ENCODE measurements around the gene GABRP. TPM values are rescaled to one million over a fixed set of nuclear protein-coding genes. Genes with fewer than 3 reads are reported as not detected.

The GABRP gene
- total RNA-seq, 2 donors from 2014 or later = 4.8 to 5.5 TPM

- Histone ChIP-seq H3K27me3 (replicated peaks; ENCODE audit: insufficient read depth) (no peaks in the 10 kb centered on the region), H3K27ac (no peak overlapping the region), H3K9me3 (no peaks in the 10 kb centered on the region), H3K36me3 (no peaks in the 10 kb centered on the region), H3K4me1 (replicated peaks) (no peaks in the 10 kb centered on the region), H3K4me3 (no peak overlapping the region)
- no peak for DNase-seq (ENCODE audit: low spot score)
- intact Hi-C loops (cut with DNase I) = no loop called here
- TF ChIP-seq CTCF (IDR thresholded peaks at IDR 0.05) = no peak
- TF ChIP-seq POLR2AphosphoS5 (IDR thresholded peaks at IDR 0.05) = no peak
- no peak for TF ChIP-seq POLR2A (IDR thresholded peaks at IDR 0.05)
- WGBS = 62% methylated on average over 5 of the region's 5 CpGs
Observed at GRCh38 chr5:170848033-170848432, 64.5 kb downstream of the GABRP start.

GRCh38 chr5:170849374-170849773 lies 65.8 kb downstream of the GABRP start:
- H3K4me1 ChIP-seq (replicated peaks) = no peaks in the 10 kb centered on the region
- DNase-seq (ENCODE audit: low spot score) = no peak
- H3K9me3 ChIP-seq = no peaks in the 10 kb centered on the region
- H3K27ac ChIP-seq = no peak overlapping the region
- H3K27me3 ChIP-seq (replicated peaks; ENCODE audit: insufficient read depth) = no peaks in the 10 kb centered on the region
- intact Hi-C loops (cut with DNase I) = no loop called here
- TF ChIP-seq POLR2AphosphoS5 (IDR thresholded peaks at IDR 0.05) (no peak), POLR2A (IDR thresholded peaks at IDR 0.05) (no peak), CTCF (IDR thresholded peaks at IDR 0.05) (no peak)
- 78% methylated on average over 2 of the region's 2 CpGs for WGBS
- H3K4me3 ChIP-seq = no peak overlapping the region
- no peaks in the 10 kb centered on the region for H3K36me3 ChIP-seq

- H3K27me3 ChIP-seq (replicated peaks; ENCODE audit: insufficient read depth) = no peaks in the 10 kb centered on the region
- H3K27ac ChIP-seq = no peak overlapping the region
- DNase-seq (ENCODE audit: low spot score) = no peak
- no peaks in the 10 kb centered on the region for H3K4me1 ChIP-seq (replicated peaks)
- H3K4me3 ChIP-seq = no peak overlapping the region
- no peaks in the 10 kb centered on the region for H3K9me3 ChIP-seq
- H3K36me3 ChIP-seq = no peaks in the 10 kb centered on the region
- no peak for TF ChIP-seq CTCF (IDR thresholded peaks at IDR 0.05)
- no peak for TF ChIP-seq POLR2AphosphoS5 (IDR thresholded peaks at IDR 0.05)
- no peak for TF ChIP-seq POLR2A (IDR thresholded peaks at IDR 0.05)
- 64% methylated on average over 6 of the region's 6 CpGs for WGBS
- intact Hi-C loops (cut with DNase I) = no loop called here
Observed at GRCh38 chr5:170854566-170854965, 71.0 kb downstream of the GABRP start.

DNA sequence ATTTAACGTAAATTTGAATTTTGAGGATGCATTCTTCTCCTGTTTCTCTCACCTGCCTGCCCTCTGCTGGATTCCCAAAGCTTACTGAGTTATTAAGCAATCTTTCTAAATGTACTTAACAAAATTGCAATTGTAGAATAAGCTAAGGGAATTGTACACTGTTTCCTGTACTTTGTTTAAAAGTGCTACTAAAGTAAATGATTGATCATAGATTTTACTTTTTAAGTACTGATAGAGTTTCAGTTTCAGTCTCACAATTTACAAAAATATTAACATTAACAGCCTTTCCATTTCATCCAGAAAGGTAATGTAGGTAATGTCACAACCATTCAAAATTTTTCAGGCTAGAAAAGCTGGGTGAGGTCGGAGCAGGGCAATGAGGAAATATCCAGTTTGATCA lies 73.5 kb downstream of the GABRP start:
- WGBS = 85% methylated on average over 2 of the region's 2 CpGs
- intact Hi-C loops (cut with DNase I) = no loop called here
- Histone ChIP-seq H3K36me3 (no peaks in the 10 kb centered on the region), H3K27ac (no peak overlapping the region), H3K9me3 (no peaks in the 10 kb centered on the region), H3K4me3 (no peak overlapping the region), H3K4me1 (replicated peaks) (no peaks in the 10 kb centered on the region), H3K27me3 (replicated peaks; ENCODE audit: insufficient read depth) (no peaks in the 10 kb centered on the region)
- no peak for DNase-seq (ENCODE audit: low spot score)
- TF ChIP-seq CTCF (IDR thresholded peaks at IDR 0.05) (no peak), POLR2AphosphoS5 (IDR thresholded peaks at IDR 0.05) (no peak), POLR2A (IDR thresholded peaks at IDR 0.05) (no peak)

GRCh38 chr5:170860415-170860814 lies 76.9 kb downstream of the GABRP start:
- no peaks in the 10 kb centered on the region for H3K27me3 ChIP-seq (replicated peaks; ENCODE audit: insufficient read depth)
- no peaks in the 10 kb centered on the region for H3K9me3 ChIP-seq
- H3K36me3 ChIP-seq = no peaks in the 10 kb centered on the region
- no peak overlapping the region for H3K4me3 ChIP-seq
- no peak for DNase-seq (ENCODE audit: low spot score)
- intact Hi-C loops (cut with DNase I) = no loop called here
- H3K27ac ChIP-seq = no peak overlapping the region
- TF ChIP-seq CTCF (IDR thresholded peaks at IDR 0.05) (no peak), POLR2A (IDR thresholded peaks at IDR 0.05) (no peak), POLR2AphosphoS5 (IDR thresholded peaks at IDR 0.05) (no peak)
- no peaks in the 10 kb centered on the region for H3K4me1 ChIP-seq (replicated peaks)

Data from prostate gland (tissue), 2 donors.